ENCODE data around the gene AGPAT4. TPM values are rescaled to one million over a fixed set of nuclear protein-coding genes. Genes with fewer than 3 reads are reported as not detected.
A peak's percentile ranks its signal among the peaks of the same experiment; 100 is the strongest.

The AGPAT4 gene
- polyA plus RNA-seq, 2 of the 4 experiments (the other 2 are of a cell fraction): 2.1 to 3.7 TPM

- DNase-seq (ENCODE audit: low read depth in 1 of 2, low spot score in 1 of 2) (no peak), FAIRE-seq (no peak), ATAC-seq (no peak)
- POLR2A ChIA-PET: no interaction called here
- peaks cover 6% of the 10 kb centered on the region; the same call in 1 of the 3 replicates for H3K4me1 ChIP-seq
- no peak overlapping the region for H3K27ac ChIP-seq
- TF ChIP-seq PHF8 (IDR thresholded peaks at IDR 0.05; ENCODE audit: borderline replicate concordance, low read depth): no peak
- TF ChIP-seq REST (IDR thresholded peaks at IDR 0.05): no peak
- TF ChIP-seq BCL3 (IDR thresholded peaks at IDR 0.05): no peak
- no peak for TF ChIP-seq SMC3 (IDR thresholded peaks at IDR 0.05)
- TF ChIP-seq MAX (IDR thresholded peaks at IDR 0.05): no peak
- TF ChIP-seq HMGXB4 (CRISPR knock-in tag; IDR thresholded peaks at IDR 0.05; ENCODE audit: borderline replicate concordance): no peak
- no peak for TF ChIP-seq RAD21 (conservative IDR thresholded peaks at IDR 0.05 in 1 of 2, IDR thresholded peaks at IDR 0.05 in 1 of 2)
- TF ChIP-seq HOXB5 (CRISPR knock-in tag; IDR thresholded peaks at IDR 0.05): no peak
- no peak overlapping the region for H3K4me2 ChIP-seq
- H3K9me3 ChIP-seq: no peaks in the 10 kb centered on the region
- CTCF ChIA-PET: no interaction called here
- H3K4me3 ChIP-seq: no peak overlapping the region
- WGBS (ENCODE audit: missing lambda C conversion rate): 52% methylated on average over 4 of the region's 4 CpGs
Observed at GRCh38 chr6:161276605-161277155, 2.8 kb upstream of the AGPAT4 start.

GRCh38 chr6:161274898-161275297 lies 1.0 kb upstream of the AGPAT4 start:
- ChIA-PET CTCF (no interaction called here), POLR2A (interaction anchor here (1.6 kb wide), 1 partner anchor 14 kb away, joined by 5 read pairs; no protein-coding TSS in a partner anchor)
- H3K9me3 ChIP-seq: no peaks in the 10 kb centered on the region
- FAIRE-seq (no peak), ATAC-seq (no peak), DNase-seq (ENCODE audit: low read depth in 1 of 2, low spot score in 1 of 2) (no peak)
- H3K27ac ChIP-seq: no peak overlapping the region
- H3K4me3 ChIP-seq: no peak overlapping the region
- TF ChIP-seq JUN (IDR thresholded peaks at IDR 0.05): no peak
- no peak for TF ChIP-seq BCL3 (IDR thresholded peaks at IDR 0.05)
- no peak for TF ChIP-seq USF2 (IDR thresholded peaks at IDR 0.05)
- no peak for TF ChIP-seq MAX (IDR thresholded peaks at IDR 0.05)
- no peak for TF ChIP-seq EHF (CRISPR knock-in tag; IDR thresholded peaks at IDR 0.05)
- no peak for TF ChIP-seq NPAS2 (CRISPR knock-in tag; IDR thresholded peaks at IDR 0.05; ENCODE audit: borderline replicate concordance)
- no peak for TF ChIP-seq POLR2A (IDR thresholded peaks at IDR 0.05; ENCODE audit: low read length)
- no peak for TF ChIP-seq CHD2 (IDR thresholded peaks at IDR 0.05; ENCODE audit: low read length, partially characterized antibody)
- no peak for TF ChIP-seq HES2 (IDR thresholded peaks at IDR 0.05)
- TF ChIP-seq ZSCAN20 (CRISPR knock-in tag; IDR thresholded peaks at IDR 0.05): no peak
- TF ChIP-seq PHF8 (IDR thresholded peaks at IDR 0.05; ENCODE audit: borderline replicate concordance, low read depth): no peak
- TF ChIP-seq MAFK (IDR thresholded peaks at IDR 0.05; ENCODE audit: partially characterized antibody): no peak
- no peak for TF ChIP-seq E2F6 (IDR thresholded peaks at IDR 0.05; ENCODE audit: borderline replicate concordance, low read depth)
- no peak for TF ChIP-seq RAD21 (conservative IDR thresholded peaks at IDR 0.05 in 1 of 2, IDR thresholded peaks at IDR 0.05 in 1 of 2)
- 93% methylated on average over 2 of the region's 2 CpGs for whole genome bisulfite sequencing (ENCODE audit: missing lambda C conversion rate)
- H3K4me1 ChIP-seq: peaks cover 10% of the 10 kb centered on the region; the same call in 1 of the 3 replicates
- H3K4me2 ChIP-seq: peak overlapping the region; percentile 78; the same call in 2 of the 3 replicates

All from A549 (cell line).